Neuronal stem cell (in vitro differentiated cells): ENCODE measurements around the gene SLC46A3.
A peak's percentile ranks its signal among the peaks of the same experiment; 100 is the strongest.

Source experiments
- DNase-seq: peaks from one replicate; pipeline ENCODE4 v3.0.0-alpha.2; 2013; ENCODE audit warnings: low spot score
- H2AFZ ChIP-seq: one replicate; pipeline ENCODE4 v1.6.1; 2013; ENCODE audit warnings: mild to moderate bottlenecking, low read length, inconsistent platforms
- H2AK5ac ChIP-seq: 2 replicates; pipeline ENCODE4 v1.6.1; 2013; ENCODE audit warnings: low read depth, mild to moderate bottlenecking, inconsistent platforms, low read length, moderate library complexity, mixed read lengths
- H2BK120ac ChIP-seq: 2 replicates; pipeline ENCODE4 v1.6.1; 2013; ENCODE audit warnings: low read depth, mild to moderate bottlenecking, inconsistent platforms, low read length, moderate library complexity, mixed read lengths
- H2BK12ac ChIP-seq: one replicate; pipeline ENCODE4 v1.6.1; 2013; ENCODE audit warnings: low read length, inconsistent platforms
- H2BK15ac ChIP-seq: 2 replicates; pipeline ENCODE4 v1.6.1; 2013; ENCODE audit warnings: mild to moderate bottlenecking, low read length, inconsistent platforms, mixed read lengths
- H2BK5ac ChIP-seq: one replicate; pipeline ENCODE4 v1.6.1; 2013; ENCODE audit warnings: inconsistent platforms, mild to moderate bottlenecking, low read length, moderate library complexity
- H3K14ac ChIP-seq: one replicate; pipeline ENCODE4 v1.6.1; 2013; ENCODE audit warnings: low read length, inconsistent platforms
- H3K18ac ChIP-seq: 2 replicates; pipeline ENCODE4 v1.6.1; 2013; ENCODE audit warnings: low read length, inconsistent platforms
- H3K23ac ChIP-seq: 2 replicates; pipeline ENCODE4 v1.6.1; 2013; ENCODE audit warnings: low read depth, mild to moderate bottlenecking, mixed read lengths, low read length, inconsistent platforms; ENCODE audit not compliant: poor library complexity
- H3K27ac ChIP-seq: replicated peaks from 3 replicates; pipeline ENCODE4 v1.5.1; 2013; ENCODE audit warnings: low read length, inconsistent platforms
- H3K27me3 ChIP-seq, 3 experiments: 2 replicates each; pipeline ENCODE4 v1.6.1; 2013; ENCODE audit warnings: low read length in 3 of 3, mild to moderate bottlenecking in 2 of 3, inconsistent platforms in 1 of 3, low read depth in 1 of 3, mixed read lengths in 1 of 3, moderate library complexity in 1 of 3; ENCODE audit not compliant: control insufficient read depth in 3 of 3, insufficient read depth in 3 of 3
- H3K36me3 ChIP-seq, 2 donors: replicated peaks in 1 of 2; 2 replicates each; pipeline ENCODE4 v1.6.1; 2013; ENCODE audit warnings: low read length in 2 of 2; ENCODE audit not compliant: control insufficient read depth in 2 of 2, insufficient read depth in 2 of 2
- H3K4ac ChIP-seq: 2 replicates; pipeline ENCODE4 v1.6.1; 2013; ENCODE audit warnings: inconsistent platforms, mild to moderate bottlenecking, low read length, moderate library complexity
- H3K4me1 ChIP-seq, 2 donors: 1 replicate in 1 of 2; 2 replicates in 1 of 2; pipeline ENCODE4 v1.6.1; 2013; ENCODE audit warnings: low read length in 2 of 2, low read depth in 1 of 2; ENCODE audit not compliant: control insufficient read depth in 2 of 2, insufficient read depth in 1 of 2
- H3K4me2 ChIP-seq: one replicate; pipeline ENCODE4 v1.6.1; 2013; ENCODE audit warnings: mild to moderate bottlenecking, low read length, inconsistent platforms; ENCODE audit not compliant: insufficient read depth, poor library complexity, severe bottlenecking
- H3K4me3 ChIP-seq, 2 donors: 2 replicates each; pipeline ENCODE4 v1.5.1; 2013; ENCODE audit warnings: low read length in 2 of 2, mild to moderate bottlenecking in 2 of 2, inconsistent platforms in 1 of 2, moderate library complexity in 1 of 2
- H3K79me1 ChIP-seq: one replicate; pipeline ENCODE4 v1.6.1; 2013; ENCODE audit warnings: low read depth, mild to moderate bottlenecking, inconsistent platforms, low read length, moderate library complexity
- H3K9ac ChIP-seq: one replicate; pipeline ENCODE4 v1.6.1; 2013; ENCODE audit warnings: mild to moderate bottlenecking, low read depth, low read length, inconsistent platforms; ENCODE audit not compliant: poor library complexity
- H3K9me3 ChIP-seq, 2 donors: replicated peaks in 1 of 2; 2 replicates each; pipeline versions ENCODE3 to v1.6.1; 2013; ENCODE audit warnings: low read length in 2 of 2, mild to moderate bottlenecking in 2 of 2, inconsistent platforms in 1 of 2, low read depth in 1 of 2, mixed read lengths in 1 of 2, moderate library complexity in 1 of 2; ENCODE audit not compliant: control insufficient read depth in 2 of 2, insufficient read depth in 1 of 2
- H4K8ac ChIP-seq: one replicate; pipeline ENCODE4 v1.6.1; 2013; ENCODE audit warnings: low read depth, mild to moderate bottlenecking, inconsistent platforms, low read length, moderate library complexity
- H4K91ac ChIP-seq: one replicate; pipeline ENCODE4 v1.6.1; 2013; ENCODE audit warnings: low read length, low read depth, mild to moderate bottlenecking, inconsistent platforms; ENCODE audit not compliant: poor library complexity
- WGBS, 2 donors: extraction: QIAGEN DNeasy Blood & Tissue Kit; methylation state at CpG; one replicate each; pipeline ENCODE4 v1.1.7; 2013; ENCODE audit warnings: missing lambda C conversion rate in 2 of 2, mixed read lengths in 1 of 2; ENCODE audit not compliant: insufficient read length in 2 of 2, insufficient replicate concordance in 1 of 2; ENCODE audit errors: extremely low coverage in 2 of 2; 5-methylcytosine and 5-hydroxymethylcytosine counted together

Gene SLC46A3

DNA sequence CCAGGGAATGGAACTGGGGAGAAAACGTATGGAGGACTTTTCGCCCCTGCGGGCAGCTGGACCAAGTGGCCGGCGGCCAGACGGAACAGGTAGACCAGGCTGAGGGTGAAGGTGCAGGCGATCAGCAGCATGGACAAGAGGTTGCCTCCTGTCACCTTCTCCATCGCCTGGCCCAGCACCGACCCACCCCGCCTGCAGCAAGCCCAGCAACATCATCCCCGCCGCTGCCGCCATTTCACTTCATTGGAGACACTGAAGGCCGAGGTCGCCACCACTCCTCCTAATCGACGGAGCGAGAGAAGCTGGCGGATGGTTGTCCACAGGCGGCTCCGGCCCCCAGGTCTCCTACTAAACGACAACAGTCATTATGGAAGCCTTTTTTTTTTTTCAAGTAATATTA, 5.0 kb upstream of the SLC46A3 start:
- Histone ChIP-seq H3K9ac (no peak overlapping the region), H2AFZ (no peak overlapping the region)
- WGBS, 2 donors: no CpG with 5 or more reads among the region's 22 CpGs

DNA sequence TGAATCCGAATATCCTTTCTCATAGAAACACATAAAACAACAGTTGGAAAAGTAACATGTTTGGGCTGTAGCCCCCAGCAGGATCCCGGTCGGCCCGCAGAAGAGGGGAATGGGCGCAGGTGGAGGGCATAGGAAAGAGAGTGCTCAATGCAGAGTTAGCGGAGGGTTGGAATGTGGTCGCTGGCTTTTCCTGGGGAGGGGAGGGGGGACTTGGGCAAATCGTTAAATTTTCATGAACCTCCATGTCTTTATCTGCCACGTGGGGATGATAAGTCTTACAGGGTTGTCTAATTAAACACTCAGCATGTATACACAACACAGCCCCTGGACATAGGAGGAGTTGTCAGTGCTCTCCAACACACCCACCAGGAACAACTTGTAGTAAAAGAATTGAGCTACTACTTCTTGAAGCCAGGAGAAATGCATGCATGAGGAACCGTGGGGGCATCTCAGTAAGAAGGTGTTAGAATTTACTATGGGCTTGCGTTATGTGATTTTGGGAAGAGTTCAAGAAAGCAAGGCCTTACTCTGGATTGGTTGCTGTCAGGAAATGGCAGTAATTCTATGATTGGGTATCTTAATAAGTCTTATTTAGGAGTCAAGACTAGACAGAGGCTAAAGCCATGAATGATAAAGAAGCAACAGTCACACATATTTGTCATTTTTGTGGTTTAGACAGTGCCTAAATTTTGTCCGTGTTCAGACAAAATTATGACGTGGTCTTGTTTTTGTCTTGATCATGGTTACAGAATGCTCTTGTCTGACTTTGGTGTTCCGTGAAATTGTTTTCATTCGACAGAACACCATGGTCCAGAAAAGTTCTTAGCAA, 671 bp upstream of the SLC46A3 start:
- Histone ChIP-seq H3K18ac (no peak overlapping the region), H4K91ac (no peak overlapping the region), H2AK5ac (no peak overlapping the region), H2BK120ac (no peak overlapping the region), H3K36me3 (no peaks in the 10 kb centered on the region), H4K8ac (no peak overlapping the region), H3K27me3 (peaks cover 0 to 37% (median 19%) of the 10 kb centered on the region in 3 experiments), H3K9me3 (no peaks in the 10 kb centered on the region), H3K27ac (no peak overlapping the region), H3K4me2 (peak overlapping the region; percentile 56), H3K14ac (no peak overlapping the region), H3K9ac (no peak overlapping the region), H2AFZ (peak overlapping the region; percentile 93), H2BK5ac (no peak overlapping the region), H2BK12ac (no peak overlapping the region), H3K4me3 (peak overlapping the region; percentile 50 to 81), H2BK15ac (no peak overlapping the region), H3K4ac (no peak overlapping the region), H3K23ac (no peak overlapping the region), H3K79me1 (no peaks in the 10 kb centered on the region), H3K4me1 (peaks cover 0 to 1% of the 10 kb centered on the region in 2 donors)
- DNase-seq: no peak
- no CpG with 5 or more reads among the region's 15 CpGs for WGBS, 2 donors

More for the DNA sequence above, 5.0 kb upstream of the SLC46A3 start:
- no peak overlapping the region for H2BK5ac ChIP-seq
- no peak overlapping the region for H3K27ac ChIP-seq
- no peak overlapping the region for H3K18ac ChIP-seq
- no peaks in the 10 kb centered on the region for H3K9me3 ChIP-seq
- H2BK12ac ChIP-seq: no peak overlapping the region
- no peak overlapping the region for H2AK5ac ChIP-seq
- H3K79me1 ChIP-seq: no peaks in the 10 kb centered on the region
- no peak for DNase-seq
- H3K4me2 ChIP-seq: no peak overlapping the region
- H3K4me1 ChIP-seq: no peaks in the 10 kb centered on the region
- H3K14ac ChIP-seq: no peak overlapping the region
- no peak overlapping the region for H3K23ac ChIP-seq
- H3K27me3 ChIP-seq: peaks cover 0 to 13% (median 0%) of the 10 kb centered on the region in 3 experiments
- H3K4me3 ChIP-seq: no peak overlapping the region
- no peak overlapping the region for H2BK15ac ChIP-seq
- H3K4ac ChIP-seq: no peak overlapping the region
- H2BK120ac ChIP-seq: no peak overlapping the region
- H4K91ac ChIP-seq: no peak overlapping the region
- no peak overlapping the region for H4K8ac ChIP-seq
- H3K36me3 ChIP-seq: no peaks in the 10 kb centered on the region

- Histone ChIP-seq H3K4me3 (peak overlapping the region; percentile 50 to 86), H3K14ac (peak overlapping the region; percentile 23), H2AFZ (peak overlapping the region; percentile 93), H2BK15ac (no peak overlapping the region), H2BK120ac (no peak overlapping the region), H2BK12ac (no peak overlapping the region), H3K79me1 (no peaks in the 10 kb centered on the region), H3K36me3 (no peaks in the 10 kb centered on the region), H3K4me2 (peak overlapping the region; percentile 99), H3K27ac (no peak overlapping the region), H3K27me3 (peaks cover 0 to 37% (median 19%) of the 10 kb centered on the region in 3 experiments), H3K18ac (peak overlapping the region; percentile 86), H3K4me1 (peaks cover 0 to 1% of the 10 kb centered on the region in 2 donors), H2BK5ac (no peak overlapping the region), H3K9ac (peak overlapping the region; percentile 85), H4K91ac (no peak overlapping the region), H3K23ac (no peak overlapping the region), H3K9me3 (no peaks in the 10 kb centered on the region), H4K8ac (no peak overlapping the region), H3K4ac (no peak overlapping the region), H2AK5ac (no peak overlapping the region)
- DNase-seq: no peak
- no CpG with 5 or more reads among the region's 10 CpGs for WGBS, 2 donors
These were observed 601 bp downstream of the SLC46A3 start for GRCh38 chr13:28718196-28718542.

DNA sequence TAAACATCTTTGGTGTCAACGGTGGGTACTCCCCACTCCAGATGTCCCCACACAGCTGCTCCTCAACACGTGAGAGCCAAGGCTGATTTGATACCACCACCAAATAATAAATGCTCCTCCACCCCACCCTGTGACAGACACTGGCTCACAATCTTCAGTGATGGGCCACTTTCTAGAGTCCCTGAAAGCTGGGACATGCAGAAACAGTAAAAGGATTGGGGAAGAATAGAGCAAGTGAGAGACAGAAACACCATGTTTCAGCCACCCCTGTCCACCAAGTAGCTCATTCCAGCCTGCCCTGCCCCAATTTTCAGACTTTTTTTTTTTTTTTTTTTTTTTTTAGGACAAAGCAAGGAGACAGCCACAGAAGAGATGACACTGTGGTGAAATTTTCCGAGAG, 1.6 kb downstream of the SLC46A3 start:
- H3K79me1 ChIP-seq: no peaks in the 10 kb centered on the region
- H4K8ac ChIP-seq: no peak overlapping the region
- no CpG with 5 or more reads among the region's 3 CpGs for WGBS, 2 donors
- no peak overlapping the region for H3K14ac ChIP-seq
- no peak overlapping the region for H2BK120ac ChIP-seq
- H2BK12ac ChIP-seq: no peak overlapping the region
- no peak overlapping the region for H2AFZ ChIP-seq
- H2AK5ac ChIP-seq: no peak overlapping the region
- no peak overlapping the region for H3K4me2 ChIP-seq
- no peak overlapping the region for H2BK5ac ChIP-seq
- no peak overlapping the region for H4K91ac ChIP-seq
- H3K4ac ChIP-seq: no peak overlapping the region
- no peak overlapping the region for H3K23ac ChIP-seq
- H2BK15ac ChIP-seq: no peak overlapping the region
- no peaks in the 10 kb centered on the region for H3K36me3 ChIP-seq
- H3K27me3 ChIP-seq: peaks cover 0 to 43% (median 19%) of the 10 kb centered on the region in 3 experiments
- no peak overlapping the region for H3K27ac ChIP-seq
- H3K9me3 ChIP-seq: no peaks in the 10 kb centered on the region
- H3K4me1 ChIP-seq: peaks cover 0 to 1% of the 10 kb centered on the region in 2 donors
- H3K18ac ChIP-seq: no peak overlapping the region
- no peak overlapping the region for H3K4me3 ChIP-seq
- no peak overlapping the region for H3K9ac ChIP-seq
- DNase-seq: no peak
